BE2C (cell line): ENCODE measurements around the gene MYOZ1.
A peak's percentile ranks its signal among the peaks of the same experiment; 100 is the strongest.

Experiments used
- DNase-seq: peaks from one replicate; pipeline ENCODE4 v3.0.0-alpha.2; 2020
- H3K27me3 ChIP-seq: fragments of 250-450 bp; sonication (Bioruptor Pico); 2 replicates; pipeline ENCODE4 v1.5.1; 2020; ENCODE audit warnings: mild to moderate bottlenecking
- H3K36me3 ChIP-seq: fragments of 250-450 bp; sonication (Bioruptor Pico); 2 replicates; pipeline ENCODE4 v1.5.1; 2020; ENCODE audit warnings: mild to moderate bottlenecking
- H3K4me1 ChIP-seq: fragments of 250-450 bp; sonication (Bioruptor Pico); 2 replicates; pipeline ENCODE4 v1.5.1; 2020
- H3K4me3 ChIP-seq: 2 replicates; pipeline ENCODE4 v1.5.1; 2011; ENCODE audit warnings: low read depth, low read length
- H3K9me3 ChIP-seq: fragments of 250-450 bp; sonication (Bioruptor Pico); 2 replicates; pipeline ENCODE4 v1.5.1; 2020
- TF ChIP-seq, protein P1 (sequence below): IDR thresholded peaks from 2 replicates; pipeline ENCODE4 v1.5.1; 2012; ENCODE audit warnings: mild to moderate bottlenecking, low read depth, low read length

The MYOZ1 gene

DNA sequence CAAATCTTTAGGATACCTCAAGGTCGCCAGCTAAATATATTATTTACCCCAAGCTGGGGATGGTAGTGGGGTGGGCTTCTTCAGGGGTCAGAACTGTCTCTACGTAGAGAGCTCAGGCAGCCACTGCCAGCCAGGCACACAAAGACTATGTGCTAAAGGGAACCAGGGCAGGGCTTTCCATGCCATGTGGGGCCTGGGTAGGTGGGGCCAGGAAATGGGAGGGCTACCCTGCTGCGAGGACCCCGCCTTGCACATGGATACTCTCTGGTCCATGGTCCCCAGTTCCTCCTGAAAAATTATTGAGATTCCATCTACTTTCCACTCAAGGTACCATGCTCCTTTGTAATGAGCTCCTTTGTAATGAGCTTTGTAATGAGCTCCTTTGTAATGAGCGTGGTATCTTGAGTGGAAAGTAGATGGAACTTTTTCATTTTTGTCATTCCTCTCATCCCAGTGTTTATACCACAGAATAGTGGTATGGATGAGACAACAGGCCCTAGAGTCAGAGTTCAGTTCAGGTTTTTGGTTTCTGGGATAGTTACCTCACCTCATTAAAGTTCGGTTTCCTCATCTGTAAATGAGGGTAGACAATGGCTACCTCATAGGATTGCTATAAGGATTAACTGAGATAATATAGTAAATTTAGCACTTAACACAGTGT, 8.7 kb upstream of the MYOZ1 start:
- DNase-seq: no peak
- Histone ChIP-seq H3K4me3 (no peak overlapping the region), H3K9me3 (no peaks in the 10 kb centered on the region), H3K27me3 (no peaks in the 10 kb centered on the region), H3K36me3 (no peaks in the 10 kb centered on the region), H3K4me1 (no peaks in the 10 kb centered on the region)
- TF ChIP-seq, protein P1, sequence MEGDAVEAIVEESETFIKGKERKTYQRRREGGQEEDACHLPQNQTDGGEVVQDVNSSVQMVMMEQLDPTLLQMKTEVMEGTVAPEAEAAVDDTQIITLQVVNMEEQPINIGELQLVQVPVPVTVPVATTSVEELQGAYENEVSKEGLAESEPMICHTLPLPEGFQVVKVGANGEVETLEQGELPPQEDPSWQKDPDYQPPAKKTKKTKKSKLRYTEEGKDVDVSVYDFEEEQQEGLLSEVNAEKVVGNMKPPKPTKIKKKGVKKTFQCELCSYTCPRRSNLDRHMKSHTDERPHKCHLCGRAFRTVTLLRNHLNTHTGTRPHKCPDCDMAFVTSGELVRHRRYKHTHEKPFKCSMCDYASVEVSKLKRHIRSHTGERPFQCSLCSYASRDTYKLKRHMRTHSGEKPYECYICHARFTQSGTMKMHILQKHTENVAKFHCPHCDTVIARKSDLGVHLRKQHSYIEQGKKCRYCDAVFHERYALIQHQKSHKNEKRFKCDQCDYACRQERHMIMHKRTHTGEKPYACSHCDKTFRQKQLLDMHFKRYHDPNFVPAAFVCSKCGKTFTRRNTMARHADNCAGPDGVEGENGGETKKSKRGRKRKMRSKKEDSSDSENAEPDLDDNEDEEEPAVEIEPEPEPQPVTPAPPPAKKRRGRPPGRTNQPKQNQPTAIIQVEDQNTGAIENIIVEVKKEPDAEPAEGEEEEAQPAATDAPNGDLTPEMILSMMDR: no peak

DNA sequence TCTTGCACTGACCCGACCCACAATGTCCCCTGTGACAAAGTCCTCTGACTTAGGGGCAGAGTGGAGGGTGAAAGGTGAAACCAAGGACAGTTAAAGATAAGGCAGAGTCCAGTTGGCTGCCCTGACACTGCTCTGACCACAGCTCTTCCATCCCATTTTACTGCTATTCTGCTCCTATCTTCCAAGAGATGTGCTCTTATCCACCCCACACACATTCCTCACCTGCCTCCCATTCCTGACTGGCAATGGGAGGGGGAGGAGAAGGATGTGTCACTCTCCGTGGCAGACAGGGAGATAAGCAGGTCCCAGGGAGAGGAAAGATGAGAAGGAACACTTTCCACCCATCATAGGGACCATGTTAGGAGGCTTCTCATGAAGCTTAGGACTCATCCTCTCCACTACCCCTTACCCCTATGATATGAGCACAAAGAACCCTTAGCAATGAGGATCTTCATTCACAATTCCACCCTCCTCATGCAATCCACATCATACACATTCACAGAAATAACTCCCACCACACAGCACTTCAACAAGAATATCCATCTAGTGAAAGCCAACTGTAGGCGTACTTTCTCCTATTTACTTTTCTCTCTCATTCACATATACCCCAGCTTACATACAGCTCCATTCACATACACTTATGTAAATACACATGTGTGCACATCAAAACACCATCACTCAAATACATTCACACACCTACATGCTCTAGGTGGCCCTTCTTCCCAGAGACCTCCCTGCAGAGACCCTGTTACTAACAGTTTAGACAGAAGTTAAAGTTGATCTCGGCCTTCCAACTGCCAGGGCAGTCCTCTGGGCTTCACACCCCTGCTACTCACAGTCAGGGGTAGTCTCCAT, 7.9 kb upstream of the MYOZ1 start:
- Histone ChIP-seq H3K4me1 (no peaks in the 10 kb centered on the region), H3K36me3 (no peaks in the 10 kb centered on the region), H3K9me3 (no peaks in the 10 kb centered on the region), H3K27me3 (no peaks in the 10 kb centered on the region), H3K4me3 (no peak overlapping the region)
- TF ChIP-seq, protein P1: no peak
- DNase-seq: no peak

DNA sequence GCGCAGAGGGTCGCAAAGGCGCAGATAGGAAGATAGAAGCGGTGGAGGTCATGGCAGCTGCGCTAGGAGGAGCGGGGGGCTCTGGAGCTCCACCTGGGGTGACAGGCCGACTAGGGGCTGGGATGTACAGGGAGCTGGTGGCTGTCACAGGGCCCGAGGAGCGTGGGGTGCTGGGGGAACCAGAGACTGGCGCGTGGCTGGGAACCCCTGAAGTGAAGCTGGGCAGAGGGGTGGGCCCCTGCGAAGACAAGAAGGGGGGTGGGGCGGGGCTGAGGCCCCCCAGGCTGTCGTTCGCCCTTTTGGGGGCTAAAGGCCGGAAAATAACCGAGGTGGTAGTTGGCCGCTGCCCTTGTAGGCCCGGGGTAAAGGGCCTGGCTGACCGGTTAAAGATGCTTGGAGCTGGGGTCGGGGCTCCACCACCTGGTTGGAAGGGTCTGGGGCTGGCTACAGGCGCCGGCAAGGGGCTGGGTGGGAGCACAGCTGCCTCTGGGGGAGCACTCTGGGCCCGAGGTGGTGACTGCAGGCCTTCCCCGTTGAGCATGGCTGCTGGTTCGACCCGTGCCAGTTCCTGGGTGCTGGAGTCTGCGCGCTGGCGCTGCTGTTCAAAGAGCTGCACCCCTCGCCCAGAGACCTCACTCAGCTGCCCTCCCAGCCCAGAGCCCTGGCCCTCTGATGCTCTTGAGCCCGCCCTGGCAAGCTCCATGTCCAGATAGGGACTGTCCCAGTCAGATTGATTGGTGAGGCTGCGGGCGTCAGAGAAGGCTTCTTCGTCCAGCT, 6.8 kb upstream of the MYOZ1 start:
- DNase-seq: peak; percentile 20
- Histone ChIP-seq H3K4me3 (peak overlapping the region; percentile 88), H3K4me1 (no peaks in the 10 kb centered on the region)

DNA sequence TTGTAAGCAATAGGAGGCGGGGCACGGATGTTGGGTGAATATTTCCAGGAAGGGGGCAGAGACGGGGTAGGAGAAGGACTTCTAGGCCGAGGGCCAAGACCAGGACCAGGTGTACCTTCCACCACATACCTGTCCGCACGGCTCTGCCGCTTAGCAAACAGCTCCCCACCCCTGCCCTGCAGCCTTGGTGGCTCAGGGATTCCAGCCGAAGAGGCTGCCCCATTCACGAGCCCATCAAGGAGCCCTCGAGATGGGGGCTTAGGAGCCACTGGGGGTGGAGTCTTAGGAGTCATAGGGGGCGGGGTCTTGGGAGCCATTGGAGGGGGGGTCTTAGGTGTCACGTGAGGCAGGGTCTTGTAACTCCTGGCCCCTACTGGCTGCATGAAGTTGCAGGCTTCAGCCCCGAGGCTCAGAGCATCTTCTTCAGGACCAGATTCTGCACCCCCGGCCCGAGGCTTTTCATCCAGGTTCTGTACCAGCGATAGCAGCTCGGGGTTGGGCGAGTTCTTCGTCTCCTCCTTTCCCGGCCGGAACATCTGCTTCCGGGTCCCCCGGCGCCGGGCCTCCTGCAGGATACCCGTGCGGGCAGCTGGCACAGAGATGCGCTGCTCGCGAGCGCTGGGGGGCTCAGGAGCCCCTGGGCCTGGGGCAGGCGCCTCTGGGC, 6.1 kb upstream of the MYOZ1 start:
- TF ChIP-seq, protein P1: no peak
- DNase-seq: peak; percentile 74
- Histone ChIP-seq H3K4me1 (no peaks in the 10 kb centered on the region), H3K4me3 (peak overlapping the region; percentile 88), H3K36me3 (no peaks in the 10 kb centered on the region), H3K27me3 (no peaks in the 10 kb centered on the region), H3K9me3 (no peaks in the 10 kb centered on the region)

More for the DNA sequence above, 6.8 kb upstream of the MYOZ1 start:
- Histone ChIP-seq H3K27me3 (no peaks in the 10 kb centered on the region), H3K36me3 (no peaks in the 10 kb centered on the region), H3K9me3 (no peaks in the 10 kb centered on the region)
- TF ChIP-seq, protein P1: no peak

DNA sequence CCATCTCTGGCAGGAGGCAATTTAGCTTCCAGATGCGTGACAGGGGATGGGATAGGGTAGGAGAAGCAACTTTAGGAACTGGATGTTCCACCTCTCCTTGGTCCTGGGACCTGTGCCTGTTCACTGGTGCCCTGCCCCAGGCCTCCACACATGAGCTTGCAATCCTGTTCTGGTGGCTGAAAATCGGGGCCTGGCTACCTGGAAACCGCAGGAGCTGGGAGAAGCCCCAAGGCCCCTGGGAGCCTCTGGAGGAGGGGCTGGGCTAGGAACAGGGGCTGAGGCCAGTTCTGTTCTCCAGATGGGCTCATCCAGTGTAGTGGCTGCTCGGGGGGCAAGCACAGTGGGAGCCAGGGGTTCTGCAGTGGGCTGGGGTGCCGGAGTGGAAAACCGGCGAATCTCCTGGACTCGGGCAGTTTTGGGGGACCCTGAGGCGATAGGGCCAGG, 5.3 kb upstream of the MYOZ1 start:
- no peaks in the 10 kb centered on the region for H3K9me3 ChIP-seq
- no peaks in the 10 kb centered on the region for H3K4me1 ChIP-seq
- TF ChIP-seq, protein P1: no peak
- no peaks in the 10 kb centered on the region for H3K36me3 ChIP-seq
- DNase-seq: no peak
- no peak overlapping the region for H3K4me3 ChIP-seq
- no peaks in the 10 kb centered on the region for H3K27me3 ChIP-seq
